Liver (tissue), 3 donors: ENCODE measurements around the gene RAB3GAP1.

Experiments used
- FOXA1 ChIP-seq: IDR thresholded peaks from 2 replicates; pipeline ENCODE4 v1.6.1; 2016; ENCODE audit warnings: antibody characterized with exemption
- GABPA ChIP-seq, 2 donors: IDR thresholded peaks in 1 of 2; conservative IDR thresholded peaks in 1 of 2; 2 replicates each; pipeline ENCODE4 v1.6.1; 2016; ENCODE audit warnings: antibody characterized with exemption in 2 of 2, mild to moderate bottlenecking in 1 of 2, moderate library complexity in 1 of 2
- SP1 ChIP-seq: IDR thresholded peaks from 2 replicates; pipeline ENCODE4 v1.6.1; 2018; ENCODE audit warnings: antibody characterized with exemption, mild to moderate bottlenecking
- TF ChIP-seq, protein P1 (sequence below): fragments of 150-350 bp; IDR thresholded peaks from 2 replicates; pipeline ENCODE4 v1.5.1; 2017; ENCODE audit warnings: improper control_type of control experiment, low read depth, low read length; ENCODE audit not compliant: missing input control
- TF ChIP-seq, protein P2 (sequence below): IDR thresholded peaks from 2 replicates; pipeline ENCODE4 v1.6.1; 2016; ENCODE audit warnings: antibody characterized with exemption
- TF ChIP-seq, protein P3 (sequence below): IDR thresholded peaks from 2 replicates; pipeline ENCODE4 v1.6.1; 2016; ENCODE audit warnings: antibody characterized with exemption
- donor health status: healthy.
- donor health status: healthy.

DNA sequence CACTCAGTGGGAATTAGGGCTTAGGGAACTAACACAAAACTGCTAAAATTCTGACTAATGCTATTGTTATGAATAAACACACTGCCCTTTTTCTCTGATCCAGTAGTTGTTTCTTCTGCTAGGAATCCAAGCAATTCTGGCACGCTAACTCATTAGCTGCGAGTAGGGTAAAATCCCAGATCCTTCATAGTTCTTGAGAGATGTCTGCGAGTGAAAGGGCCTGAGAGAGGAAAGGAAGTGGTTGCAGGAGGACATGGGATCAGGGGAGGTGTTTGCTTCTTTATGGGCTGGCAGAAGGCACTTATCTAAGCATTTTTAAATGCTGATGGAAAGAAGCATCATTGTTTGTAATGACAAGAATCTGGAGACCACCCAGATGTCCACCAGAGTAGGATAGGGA is 14.3 kb upstream of the RAB3GAP1 start:
- TF ChIP-seq, protein P1, sequence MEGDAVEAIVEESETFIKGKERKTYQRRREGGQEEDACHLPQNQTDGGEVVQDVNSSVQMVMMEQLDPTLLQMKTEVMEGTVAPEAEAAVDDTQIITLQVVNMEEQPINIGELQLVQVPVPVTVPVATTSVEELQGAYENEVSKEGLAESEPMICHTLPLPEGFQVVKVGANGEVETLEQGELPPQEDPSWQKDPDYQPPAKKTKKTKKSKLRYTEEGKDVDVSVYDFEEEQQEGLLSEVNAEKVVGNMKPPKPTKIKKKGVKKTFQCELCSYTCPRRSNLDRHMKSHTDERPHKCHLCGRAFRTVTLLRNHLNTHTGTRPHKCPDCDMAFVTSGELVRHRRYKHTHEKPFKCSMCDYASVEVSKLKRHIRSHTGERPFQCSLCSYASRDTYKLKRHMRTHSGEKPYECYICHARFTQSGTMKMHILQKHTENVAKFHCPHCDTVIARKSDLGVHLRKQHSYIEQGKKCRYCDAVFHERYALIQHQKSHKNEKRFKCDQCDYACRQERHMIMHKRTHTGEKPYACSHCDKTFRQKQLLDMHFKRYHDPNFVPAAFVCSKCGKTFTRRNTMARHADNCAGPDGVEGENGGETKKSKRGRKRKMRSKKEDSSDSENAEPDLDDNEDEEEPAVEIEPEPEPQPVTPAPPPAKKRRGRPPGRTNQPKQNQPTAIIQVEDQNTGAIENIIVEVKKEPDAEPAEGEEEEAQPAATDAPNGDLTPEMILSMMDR: no peak
- TF ChIP-seq FOXA1 (no peak), GABPA (IDR thresholded peaks at IDR 0.05 in 1 of 2, conservative IDR thresholded peaks at IDR 0.05 in 1 of 2) (no peak), SP1 (no peak)
- TF ChIP-seq, protein P2, sequence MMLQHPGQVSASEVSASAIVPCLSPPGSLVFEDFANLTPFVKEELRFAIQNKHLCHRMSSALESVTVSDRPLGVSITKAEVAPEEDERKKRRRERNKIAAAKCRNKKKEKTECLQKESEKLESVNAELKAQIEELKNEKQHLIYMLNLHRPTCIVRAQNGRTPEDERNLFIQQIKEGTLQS: no peak
- TF ChIP-seq, protein P3, sequence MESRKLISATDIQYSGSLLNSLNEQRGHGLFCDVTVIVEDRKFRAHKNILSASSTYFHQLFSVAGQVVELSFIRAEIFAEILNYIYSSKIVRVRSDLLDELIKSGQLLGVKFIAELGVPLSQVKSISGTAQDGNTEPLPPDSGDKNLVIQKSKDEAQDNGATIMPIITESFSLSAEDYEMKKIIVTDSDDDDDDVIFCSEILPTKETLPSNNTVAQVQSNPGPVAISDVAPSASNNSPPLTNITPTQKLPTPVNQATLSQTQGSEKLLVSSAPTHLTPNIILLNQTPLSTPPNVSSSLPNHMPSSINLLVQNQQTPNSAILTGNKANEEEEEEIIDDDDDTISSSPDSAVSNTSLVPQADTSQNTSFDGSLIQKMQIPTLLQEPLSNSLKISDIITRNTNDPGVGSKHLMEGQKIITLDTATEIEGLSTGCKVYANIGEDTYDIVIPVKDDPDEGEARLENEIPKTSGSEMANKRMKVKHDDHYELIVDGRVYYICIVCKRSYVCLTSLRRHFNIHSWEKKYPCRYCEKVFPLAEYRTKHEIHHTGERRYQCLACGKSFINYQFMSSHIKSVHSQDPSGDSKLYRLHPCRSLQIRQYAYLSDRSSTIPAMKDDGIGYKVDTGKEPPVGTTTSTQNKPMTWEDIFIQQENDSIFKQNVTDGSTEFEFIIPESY: no peak
